Esophagus squamous epithelium (tissue), 4 donors: Measurements from ENCODE around the gene SLCO2B1.

Experiments
- CTCF ChIP-seq, 6 experiments: fragments of 450-650 bp in 4 of 6; fragments of 200-600 bp in 2 of 6; sonication (generic) in 2 of 6; IDR thresholded peaks; one replicate each; pipeline ENCODE4 v1.5.1; 2016 to 2019; ENCODE audit warnings: antibody characterized with exemption in 6 of 6, mild to moderate bottlenecking in 4 of 6, moderate library complexity in 4 of 6
- POLR2A ChIP-seq, 4 donors: fragments of 450-650 bp; IDR thresholded peaks; one replicate each; pipeline ENCODE4 v1.6.1; 2017; ENCODE audit warnings: antibody characterized with exemption in 4 of 4, mild to moderate bottlenecking in 4 of 4, moderate library complexity in 3 of 4

- TF ChIP-seq CTCF (IDR thresholded peaks at IDR 0.05) = no peak
- TF ChIP-seq POLR2A (IDR thresholded peaks at IDR 0.05) = no peak
Measured at GRCh38 chr11:75185866-75186265, 35.0 kb downstream of the SLCO2B1 start.
